HG02571 (cell line): Measurements from ENCODE around the gene PLEKHO2.
"Not testable (repeated sequence)": the region's sequence is repeated elsewhere in the genome, so short reads cannot be mapped to it uniquely, and the experiment has no call there.

Experiments used
- ATAC-seq: cut with Tn5 transposase; IDR thresholded peaks from one replicate; pipeline ENCODE4 v1.9.1; 2021; ENCODE audit warnings: mild to moderate bottlenecking, moderate library complexity; ENCODE audit not compliant: unreplicated experiment

The PLEKHO2 gene

GRCh38 chr15:64841344-64842095, at the start of gene PLEKHO2:
Gene PLEKHO2, plus strand, starts transcription at chr15:64841915. Its CDS starts 102 bp downstream, at chr15:64842017.
- ATAC-seq: peak; percentile 65

- ATAC-seq: no peak
Measured at GRCh38 chr15:64792282-64792681, 49.4 kb upstream of the PLEKHO2 start.

GRCh38 chr15:64795299-64795698, 46.4 kb upstream of the PLEKHO2 start:
- ATAC-seq: not testable (repeated sequence)

- not testable (repeated sequence) for ATAC-seq
Measured at GRCh38 chr15:64795921-64796320, 45.8 kb upstream of the PLEKHO2 start.

- ATAC-seq: not testable (repeated sequence)
Measured at GRCh38 chr15:64798905-64799304, 42.8 kb upstream of the PLEKHO2 start.

- ATAC-seq: no peak
Measured at GRCh38 chr15:64800476-64800875, 41.2 kb upstream of the PLEKHO2 start.

GRCh38 chr15:64803526-64803925, 38.2 kb upstream of the PLEKHO2 start:
- no peak for ATAC-seq

GRCh38 chr15:64804619-64805018, 37.1 kb upstream of the PLEKHO2 start:
- no peak for ATAC-seq

- ATAC-seq: no peak
Measured at GRCh38 chr15:64806509-64806908, 35.2 kb upstream of the PLEKHO2 start.

- ATAC-seq: no peak
Measured at GRCh38 chr15:64807051-64807749, 34.5 kb upstream of the PLEKHO2 start.

GRCh38 chr15:64807751-64808222, 33.9 kb upstream of the PLEKHO2 start:
- ATAC-seq: no peak

GRCh38 chr15:64808785-64809453, 32.8 kb upstream of the PLEKHO2 start:
- ATAC-seq: no peak

GRCh38 chr15:64809649-64810496, 31.8 kb upstream of the PLEKHO2 start:
- ATAC-seq: no peak

GRCh38 chr15:64810497-64811326, 31.0 kb upstream of the PLEKHO2 start:
- no peak for ATAC-seq

- no peak for ATAC-seq
Measured at GRCh38 chr15:64813075-64813474, 28.6 kb upstream of the PLEKHO2 start.

- not testable (repeated sequence) for ATAC-seq
Measured at GRCh38 chr15:64814283-64814682, 27.4 kb upstream of the PLEKHO2 start.

GRCh38 chr15:64814965-64815364, 26.8 kb upstream of the PLEKHO2 start:
- ATAC-seq: not testable (repeated sequence)

- no peak for ATAC-seq
Measured at GRCh38 chr15:64816452-64816851, 25.3 kb upstream of the PLEKHO2 start.

- ATAC-seq: peak; percentile 4
Measured at GRCh38 chr15:64824929-64825430, 16.7 kb upstream of the PLEKHO2 start.
